ENCODE measurements around the gene TAX1BP3.
"Not testable (repeated sequence)": the region's sequence is repeated elsewhere in the genome, so short reads cannot be mapped to it uniquely, and the experiment has no call there.

The TAX1BP3 gene

DNA sequence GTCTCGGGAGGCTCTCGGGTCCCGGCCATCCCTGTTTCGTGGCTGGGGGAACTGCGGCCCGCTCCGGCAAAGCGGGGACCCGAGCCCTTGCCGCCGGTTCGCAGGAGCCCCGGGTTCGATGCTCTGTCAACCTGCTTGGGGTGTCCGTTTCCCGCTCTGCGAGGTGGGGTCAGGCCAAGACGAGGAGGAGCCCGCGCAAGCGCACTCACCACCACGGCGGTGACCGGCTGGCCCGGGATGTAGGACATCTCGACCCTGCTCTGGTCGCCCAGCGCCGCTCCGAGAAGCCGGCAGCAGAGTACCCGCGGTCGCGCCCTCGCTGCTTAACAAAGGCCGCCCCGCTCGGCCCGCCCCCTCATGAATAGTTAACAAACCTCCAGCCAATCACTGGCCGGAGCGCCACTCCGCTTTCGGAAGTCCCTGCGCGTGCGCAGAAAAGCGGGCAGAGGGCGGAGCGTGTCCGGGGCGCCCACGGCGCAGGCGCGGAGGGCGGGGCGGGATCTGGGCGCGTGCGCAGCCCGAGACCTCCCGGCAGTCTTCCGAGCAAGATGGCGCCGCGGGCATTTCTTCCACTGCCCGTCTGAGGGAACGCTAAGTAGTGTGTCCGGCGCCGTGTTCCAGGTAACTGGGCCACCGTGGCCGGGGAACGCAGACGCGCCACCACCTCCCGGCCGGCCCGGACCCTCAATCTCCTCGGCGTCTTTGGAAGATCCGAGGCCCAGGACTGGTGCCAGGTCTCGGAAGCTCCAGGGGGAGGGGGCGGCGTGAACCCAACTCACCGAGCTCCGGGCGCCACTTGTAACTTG, at the start of gene TAX1BP3, which contains the start of gene EMC6:
TSS of gene TAX1BP3 (minus strand) at position 300 of the 806 bp plus-strand sequence. CDS start at position 248, 52 bp downstream.
TSS of gene EMC6 (plus strand) at position 534 of the 806 bp plus-strand sequence. CDS start 335 bp downstream, outside the sequence.
- Mint-ChIP-seq H3K27ac (peak within 1 kb of the TSS; percentile 96), H3K9me3 (no peaks in the 10 kb centered on the region), H3K36me3 (ENCODE audit: low read depth) (peaks cover 42% of the 10 kb centered on the region)

DNA sequence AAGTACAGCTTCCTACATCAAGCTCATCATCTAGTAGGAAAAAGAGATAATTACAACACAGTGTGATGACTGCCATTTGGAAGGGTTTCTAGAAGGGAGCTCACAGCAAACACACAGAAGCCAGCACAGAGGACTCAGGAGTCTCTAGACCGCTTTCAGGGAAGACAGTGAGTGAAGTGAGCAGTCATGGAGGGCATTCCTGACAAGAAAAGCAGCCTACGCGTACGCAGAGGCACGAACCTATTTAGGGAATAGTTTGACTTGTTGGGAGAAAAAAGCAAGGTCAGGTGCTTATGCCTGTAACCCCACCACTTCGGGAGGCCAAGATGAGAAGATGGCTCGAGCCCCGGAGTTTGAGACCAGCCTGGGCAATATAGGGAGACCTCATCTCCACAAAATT, 46.9 kb upstream of the TAX1BP3 start:
- H3K36me3 Mint-ChIP-seq (ENCODE audit: low read depth), result peaks cover 80% of the 10 kb centered on the region
- peaks cover 59% of the 10 kb centered on the region for H3K4me1 Mint-ChIP-seq (ENCODE audit: low read depth)
- no peaks in the 10 kb centered on the region for H3K9me3 Mint-ChIP-seq
- DNase-seq, result no peak
- no peak overlapping the region for H3K4me3 Mint-ChIP-seq
- H3K27ac Mint-ChIP-seq, result no peak overlapping the region
- H3K27me3 Mint-ChIP-seq, result no peaks in the 10 kb centered on the region

More for the DNA sequence above, at the start of gene TAX1BP3, which contains the start of gene EMC6:
- Mint-ChIP-seq H3K27me3 (no peaks in the 10 kb centered on the region), H3K4me3 (peak within 1 kb of the TSS; percentile 95), H3K4me1 (ENCODE audit: low read depth) (peaks cover 35% of the 10 kb centered on the region)
- peak; percentile 100 for DNase-seq

DNA sequence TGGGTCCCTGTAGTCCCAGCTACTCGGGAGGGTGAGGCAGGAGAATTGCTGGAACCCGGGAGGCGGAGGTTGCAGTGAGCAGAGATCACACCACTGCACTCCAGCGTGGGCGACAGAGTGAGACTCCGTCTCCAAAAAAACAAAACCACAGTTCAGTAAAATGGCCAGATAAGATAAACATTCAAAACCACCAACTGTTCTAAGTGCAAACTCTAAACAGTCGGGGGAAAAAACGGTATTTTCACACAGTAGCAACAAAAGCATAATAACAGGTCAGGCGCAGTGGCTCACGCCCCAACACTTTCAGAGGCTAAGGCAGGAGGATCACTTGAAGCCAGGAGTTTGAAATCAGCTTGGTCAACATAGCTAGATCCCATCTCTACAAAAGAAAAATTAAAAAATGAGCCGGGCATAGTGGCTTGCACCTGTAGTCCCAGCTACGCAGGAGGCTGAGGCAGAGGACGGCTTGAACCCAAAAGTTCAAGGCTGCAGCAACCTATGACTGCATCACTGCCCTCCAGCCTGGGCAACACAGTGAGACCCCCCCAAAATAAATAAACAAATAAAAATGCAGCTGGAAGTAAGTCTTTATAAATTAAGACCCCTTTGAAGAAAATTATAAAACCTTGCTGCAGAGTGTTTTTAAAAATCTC, 44.6 kb upstream of the TAX1BP3 start:
- Mint-ChIP-seq H3K9me3 (no peaks in the 10 kb centered on the region), H3K4me1 (ENCODE audit: low read depth) (peaks cover 61% of the 10 kb centered on the region), H3K27ac (peak overlapping the region; percentile 73), H3K27me3 (no peaks in the 10 kb centered on the region), H3K4me3 (peak overlapping the region; percentile 28), H3K36me3 (ENCODE audit: low read depth) (peaks cover 60% of the 10 kb centered on the region)
- peak; percentile 53 for DNase-seq

DNA sequence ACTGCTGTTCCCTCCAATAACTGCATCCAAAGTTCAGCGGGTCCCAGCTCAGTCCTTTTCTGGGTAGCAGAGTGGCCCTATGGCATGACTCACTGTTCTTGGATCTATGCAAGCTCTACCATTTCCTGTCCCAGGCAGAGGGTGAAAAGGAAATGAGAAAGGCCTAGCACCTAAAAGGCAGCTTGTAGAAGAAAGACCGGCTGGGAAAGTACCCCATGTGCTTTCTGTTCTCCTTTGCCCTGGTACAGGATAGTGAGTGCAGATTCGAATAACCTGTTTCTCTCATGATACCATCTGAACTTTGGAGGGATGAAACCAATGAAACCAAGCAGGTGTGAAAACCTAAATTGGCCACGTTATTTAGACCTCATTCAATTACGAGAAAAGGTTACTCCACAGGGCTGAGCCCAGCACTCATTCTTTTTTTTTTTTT, 42.6 kb upstream of the TAX1BP3 start:
- H3K4me1 Mint-ChIP-seq (ENCODE audit: low read depth), result peaks cover 63% of the 10 kb centered on the region

GRCh38 chr17:3708366-3708765, 40.0 kb upstream of the TAX1BP3 start:
- Mint-ChIP-seq H3K27ac (peak overlapping the region; percentile 60), H3K4me1 (ENCODE audit: low read depth) (peaks cover 54% of the 10 kb centered on the region), H3K27me3 (no peaks in the 10 kb centered on the region)

More for the DNA sequence above, 42.6 kb upstream of the TAX1BP3 start:
- DNase-seq, result no peak
- Mint-ChIP-seq H3K9me3 (no peaks in the 10 kb centered on the region), H3K4me3 (peak overlapping the region; percentile 52), H3K36me3 (ENCODE audit: low read depth) (peaks cover 40% of the 10 kb centered on the region), H3K27ac (peak overlapping the region; percentile 86), H3K27me3 (no peaks in the 10 kb centered on the region)

GRCh38 chr17:3705718-3705984, 37.3 kb upstream of the TAX1BP3 start:
- Mint-ChIP-seq H3K36me3 (ENCODE audit: low read depth) (peaks cover 13% of the 10 kb centered on the region), H3K4me1 (ENCODE audit: low read depth) (peaks cover 31% of the 10 kb centered on the region)
- not testable (repeated sequence) for H3K27ac Mint-ChIP-seq, DNase-seq, H3K27me3 Mint-ChIP-seq, H3K9me3 Mint-ChIP-seq, H3K4me3 Mint-ChIP-seq

More at GRCh38 chr17:3708366-3708765, 40.0 kb upstream of the TAX1BP3 start:
- H3K9me3 Mint-ChIP-seq, result no peaks in the 10 kb centered on the region
- H3K4me3 Mint-ChIP-seq, result no peak overlapping the region
- peaks cover 19% of the 10 kb centered on the region for H3K36me3 Mint-ChIP-seq (ENCODE audit: low read depth)
- no peak for DNase-seq

GRCh38 chr17:3704931-3705717, 36.7 kb upstream of the TAX1BP3 start:
- Mint-ChIP-seq H3K4me3 (no peak overlapping the region), H3K27me3 (no peaks in the 10 kb centered on the region), H3K9me3 (peaks cover 9% of the 10 kb centered on the region), H3K36me3 (ENCODE audit: low read depth) (peaks cover 13% of the 10 kb centered on the region), H3K4me1 (ENCODE audit: low read depth) (peaks cover 28% of the 10 kb centered on the region), H3K27ac (no peak overlapping the region)
- DNase-seq, result no peak

- H3K4me1 Mint-ChIP-seq (ENCODE audit: low read depth); H3K4me3 Mint-ChIP-seq; H3K27ac Mint-ChIP-seq; DNase-seq; H3K27me3 Mint-ChIP-seq: not testable (repeated sequence)
- peaks cover 13% of the 10 kb centered on the region for H3K36me3 Mint-ChIP-seq (ENCODE audit: low read depth)
- peaks cover 13% of the 10 kb centered on the region for H3K9me3 Mint-ChIP-seq
These were observed 33.7 kb upstream of the TAX1BP3 start for GRCh38 chr17:3702041-3702539.

DNA sequence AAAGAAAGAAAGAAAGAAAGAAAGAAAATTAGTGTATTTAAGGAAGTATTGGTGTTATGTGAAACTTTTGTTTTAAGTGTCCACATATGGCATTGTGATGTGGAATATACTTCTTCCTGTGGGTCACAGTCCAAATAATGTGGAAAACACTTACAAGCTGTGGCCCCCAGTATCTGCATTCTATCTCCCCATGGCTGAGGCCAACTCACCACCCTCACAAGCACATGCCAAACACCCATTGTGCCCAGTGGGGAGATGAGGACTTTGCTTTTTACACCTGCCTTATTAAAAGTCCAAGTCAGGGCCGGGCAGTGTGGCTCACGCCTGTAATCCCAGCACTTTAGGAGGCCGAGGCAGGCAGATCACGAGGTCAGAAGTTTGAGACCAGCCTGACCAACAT, 31.6 kb upstream of the TAX1BP3 start:
- Mint-ChIP-seq H3K27ac (no peak overlapping the region), H3K36me3 (ENCODE audit: low read depth) (peaks cover 18% of the 10 kb centered on the region), H3K4me1 (ENCODE audit: low read depth) (peaks cover 6% of the 10 kb centered on the region), H3K27me3 (no peaks in the 10 kb centered on the region), H3K4me3 (no peak overlapping the region), H3K9me3 (peaks cover 13% of the 10 kb centered on the region)
- DNase-seq, result no peak

DNA sequence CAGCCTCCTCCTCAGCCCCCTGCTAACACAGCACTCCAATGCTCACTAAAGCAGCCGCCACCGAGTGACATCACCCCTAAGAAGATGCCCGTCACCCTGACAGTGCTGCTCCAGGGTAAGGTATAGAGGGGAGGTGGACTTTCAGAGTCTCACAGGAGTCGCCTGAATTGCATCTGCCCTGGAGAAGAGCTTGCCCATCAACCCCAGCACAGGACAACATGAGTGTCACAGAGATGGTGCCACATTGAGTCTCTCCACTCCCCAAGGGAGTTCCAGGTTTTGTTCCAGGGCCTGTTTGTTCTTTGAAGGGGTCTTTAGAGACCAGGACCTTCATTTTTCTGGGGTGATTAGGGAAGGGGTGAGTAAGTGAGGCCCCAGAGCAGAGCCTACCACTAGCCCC, 29.8 kb upstream of the TAX1BP3 start:
- no peak for DNase-seq
- H3K27ac Mint-ChIP-seq, result no peak overlapping the region
- peaks cover 19% of the 10 kb centered on the region for H3K4me1 Mint-ChIP-seq (ENCODE audit: low read depth)
- H3K4me3 Mint-ChIP-seq, result no peak overlapping the region
- H3K27me3 Mint-ChIP-seq, result no peaks in the 10 kb centered on the region
- peaks cover 25% of the 10 kb centered on the region for H3K36me3 Mint-ChIP-seq (ENCODE audit: low read depth)
- peaks cover 13% of the 10 kb centered on the region for H3K9me3 Mint-ChIP-seq

GRCh38 chr17:3697103-3697476, 28.7 kb upstream of the TAX1BP3 start:
- no peaks in the 10 kb centered on the region for H3K27me3 Mint-ChIP-seq
- H3K27ac Mint-ChIP-seq, result no peak overlapping the region
- no peak overlapping the region for H3K4me3 Mint-ChIP-seq
- H3K36me3 Mint-ChIP-seq (ENCODE audit: low read depth), result peaks cover 19% of the 10 kb centered on the region
- no peak for DNase-seq
- H3K4me1 Mint-ChIP-seq (ENCODE audit: low read depth), result peaks cover 21% of the 10 kb centered on the region
- peaks cover 6% of the 10 kb centered on the region for H3K9me3 Mint-ChIP-seq

DNA sequence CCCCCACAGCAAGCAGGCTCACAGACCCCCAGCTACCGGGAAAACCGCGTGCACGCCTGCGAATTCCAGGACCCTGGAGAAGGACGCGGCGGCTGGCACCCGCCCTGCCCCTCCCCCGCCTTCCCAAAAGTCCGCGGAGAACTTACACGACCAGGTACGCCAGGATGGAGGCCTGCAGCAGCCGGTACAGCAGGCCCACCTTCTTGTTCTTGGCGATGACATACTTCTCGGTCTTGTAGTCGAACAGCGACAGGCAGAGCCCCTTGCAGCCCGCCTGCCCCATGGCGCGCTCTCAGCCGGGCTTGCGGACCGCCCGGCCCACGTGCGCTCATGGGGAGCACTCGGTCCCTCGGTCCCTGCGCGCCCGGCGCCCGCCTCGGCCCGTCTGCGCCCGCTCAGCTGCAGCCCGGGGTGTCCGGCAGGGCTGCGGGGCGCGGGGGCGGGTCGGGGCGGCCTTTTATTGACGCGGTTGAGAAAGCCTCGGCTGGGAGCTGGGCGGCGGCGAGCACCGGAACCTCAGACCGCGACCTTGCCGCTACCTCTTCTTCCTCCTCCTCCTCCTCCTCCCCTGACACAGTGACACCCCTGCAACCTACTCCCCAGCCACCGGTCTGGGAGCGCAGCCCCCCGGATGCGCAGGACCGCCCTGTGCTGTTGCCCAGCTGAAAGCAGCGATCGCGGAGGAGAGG, 27.5 kb upstream of the TAX1BP3 start, which contains the start of gene P2RX5:
TSS of gene P2RX5 (minus strand) at position 433 of the 689 bp plus-strand sequence. CDS start at position 283, 150 bp downstream.
- Mint-ChIP-seq H3K9me3 (peaks cover 4% of the 10 kb centered on the region), H3K36me3 (ENCODE audit: low read depth) (peaks cover 20% of the 10 kb centered on the region), H3K27me3 (no peaks in the 10 kb centered on the region), H3K4me3 (peak within 1 kb of the TSS; percentile 86), H3K4me1 (ENCODE audit: low read depth) (peaks cover 22% of the 10 kb centered on the region), H3K27ac (peak within 1 kb of the TSS; percentile 85)
- peak; percentile 74 for DNase-seq

DNA sequence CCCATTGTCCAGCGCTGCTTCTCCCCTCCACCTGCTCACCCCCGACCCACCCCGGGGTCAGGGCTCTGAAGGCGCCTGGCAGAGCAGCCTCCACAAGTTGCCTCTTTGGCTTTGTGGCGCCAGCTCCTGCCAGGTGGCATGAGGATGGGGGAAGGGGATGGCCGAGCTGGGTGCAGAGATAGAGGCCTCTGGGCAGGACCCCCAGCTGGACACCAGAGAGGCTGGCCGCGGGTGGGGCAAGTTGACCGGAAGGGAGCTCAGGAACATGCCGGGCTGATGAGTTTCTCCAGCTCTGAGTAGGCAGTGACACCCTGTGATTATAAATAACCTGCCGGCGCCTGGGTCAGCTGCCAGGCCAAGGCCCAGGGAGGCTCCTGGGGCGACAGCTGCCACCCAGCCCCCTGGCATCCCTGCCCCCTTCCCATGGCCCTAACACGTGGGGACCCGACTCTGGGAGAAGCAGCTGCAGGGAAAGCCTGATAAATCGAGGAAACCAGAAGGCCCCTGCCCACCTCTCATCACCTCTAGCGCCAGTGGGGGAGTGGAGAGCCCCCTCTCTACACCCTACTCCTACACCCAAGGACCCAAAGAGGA, 26.8 kb upstream of the TAX1BP3 start:
- H3K36me3 Mint-ChIP-seq (ENCODE audit: low read depth), result peaks cover 26% of the 10 kb centered on the region
- peaks cover 4% of the 10 kb centered on the region for H3K9me3 Mint-ChIP-seq
- H3K4me3 Mint-ChIP-seq, result peak overlapping the region; percentile 85
- H3K27ac Mint-ChIP-seq, result peak overlapping the region; percentile 78
- peaks cover 22% of the 10 kb centered on the region for H3K4me1 Mint-ChIP-seq (ENCODE audit: low read depth)
- no peaks in the 10 kb centered on the region for H3K27me3 Mint-ChIP-seq
- DNase-seq, result no peak

All from activated T-cell treated with anti-CD3 and anti-CD28 coated beads, Interleukin-2, amount 50 U/mL, for 24 hours (primary cell).